ENCODE results near the gene BECN2.

GRCh38 chr1:241964550-241965282 lies 7.1 kb downstream of the BECN2 start:
- TF ChIP-seq CTCF (IDR thresholded peaks at IDR 0.05) (no peak), POLR2A (IDR thresholded peaks at IDR 0.05) (no peak)

Data from right lobe of liver (tissue), 4 donors.